ENCODE results near the gene MTCH1. TPM values are rescaled to one million over a fixed set of nuclear protein-coding genes. Genes with fewer than 3 reads are reported as not detected.

MTCH1 gene
- total RNA-seq, 1 experiment from 2014 or later = 161 TPM

- H3K9me2 ChIP-seq (ENCODE audit: insufficient read depth) = no peaks in the 10 kb centered on the region
- H3K36me3 ChIP-seq (ENCODE audit: control insufficient read depth in 1 of 2, insufficient read depth in 2 of 2, low read length in 2 of 2) = peaks cover 0 to 2% of the 10 kb centered on the region in 2 experiments; a peak in 1 of 4 replicates
- H3K9ac ChIP-seq (ENCODE audit: low read length) = no peak overlapping the region
- H4K20me1 ChIP-seq (ENCODE audit: insufficient read depth) = no peaks in the 10 kb centered on the region
- H3K9me3 ChIP-seq (ENCODE audit: control insufficient read depth in 1 of 2, insufficient read depth in 1 of 2, low read depth in 1 of 2, low read length in 2 of 2) = no peaks in the 10 kb centered on the region
- no peak overlapping the region for H2AFZ ChIP-seq (ENCODE audit: low read depth, low read length, poor library complexity, severe bottlenecking)
- intact Hi-C loops (cut with micrococcal nuclease) = no loop called here
- no TSS peak for BruUV-seq (replicated peaks)
- H3K27me3 ChIP-seq (ENCODE audit: insufficient read depth, low read length) = no peaks in the 10 kb centered on the region
- no peak overlapping the region for H3K4me3 ChIP-seq (replicated peaks in 1 of 2; ENCODE audit: low read depth in 1 of 2, low read length in 2 of 2)
- H3K79me2 ChIP-seq (ENCODE audit: insufficient read depth, low read length) = no peaks in the 10 kb centered on the region
- RAD21 ChIA-PET (ENCODE audit: low non-redundant PET in 1 of 2, low total read pairs in 2 of 2, uncharacterized antibody in 2 of 2, unreplicated experiment in 2 of 2) = no interaction called here
- ATAC-seq (no peak), DNase-seq (ENCODE audit: low read depth, low spot score) (no peak)
- H3K4me1 ChIP-seq (ENCODE audit: control insufficient read depth in 1 of 2, insufficient read depth in 2 of 2, low read length in 2 of 2) = peaks cover 0 to 3% of the 10 kb centered on the region in 2 experiments; a peak in 1 of 4 replicates
- POLR2A ChIA-PET = no interaction called here
- no peak overlapping the region for H3K27ac ChIP-seq (ENCODE audit: low read depth, low read length)
- CTCF ChIA-PET = no interaction called here
- H3K4me2 ChIP-seq (ENCODE audit: low read length) = no peak overlapping the region
- TF ChIP-seq FOSL1 (IDR thresholded peaks at IDR 0.05; ENCODE audit: low read depth) (no peak), SRF (IDR thresholded peaks at IDR 0.05; ENCODE audit: low read depth) (no peak), EZH2phosphoT487 (IDR thresholded peaks at IDR 0.05; ENCODE audit: borderline replicate concordance) (no peak), POLR2A (IDR thresholded peaks at IDR 0.05; ENCODE audit: borderline replicate concordance, extremely low read depth, insufficient read depth, insufficient read length) (no peak), EZH2 (IDR thresholded peaks at IDR 0.05) (no peak), JUND (IDR thresholded peaks at IDR 0.05) (no peak), RAD21 (IDR thresholded peaks at IDR 0.05; ENCODE audit: low read depth) (no peak), ZNF274 (IDR thresholded peaks at IDR 0.05; ENCODE audit: low read depth, low read length) (no peak), TCF7L2 (IDR thresholded peaks at IDR 0.05; ENCODE audit: borderline replicate concordance, extremely low read depth, insufficient read depth, insufficient read length) (no peak), CTCF (IDR thresholded peaks at IDR 0.05 in 2 of 3, conservative IDR thresholded peaks at IDR 0.05 in 1 of 3; ENCODE audit: borderline replicate concordance in 1 of 3, insufficient read depth in 1 of 3, low read depth in 2 of 3, low read length in 2 of 3) (no peak), YY1 (IDR thresholded peaks at IDR 0.05; ENCODE audit: extremely low read depth, insufficient replicate concordance, low read depth, low read length) (no peak), ZBTB33 (IDR thresholded peaks at IDR 0.05; ENCODE audit: extremely low read depth, insufficient replicate concordance, low read length) (no peak), EGR1 (IDR thresholded peaks at IDR 0.05; ENCODE audit: low read depth) (no peak), SP1 (IDR thresholded peaks at IDR 0.05; ENCODE audit: low read depth) (no peak), ATF3 (IDR thresholded peaks at IDR 0.05) (no peak), ZFX (IDR thresholded peaks at IDR 0.05) (no peak), ELF1 (IDR thresholded peaks at IDR 0.05; ENCODE audit: borderline replicate concordance, low read depth) (no peak), REST (IDR thresholded peaks at IDR 0.05; ENCODE audit: low read depth) (no peak), CEBPB (IDR thresholded peaks at IDR 0.05; ENCODE audit: low read depth) (no peak)
Measured at GRCh38 chr6:36925809-36926208, 60.2 kb downstream of the MTCH1 start.

All from HCT116 (cell line).